Effector memory CD4-positive, alpha-beta T cell (primary cell): ENCODE data around the gene MAP3K5.

ENCODE experiments used
- DNase-seq, 3 donors: peaks; one replicate each; pipeline ENCODE4 v3.0.0-alpha.2; 2020
- H3K27ac ChIP-seq: 2 replicates; pipeline ENCODE4 v1.7.0; 2013; ENCODE audit warnings: mild to moderate bottlenecking, low read length, moderate library complexity; ENCODE audit not compliant: insufficient read depth, poor library complexity, severe bottlenecking
- H3K27me3 ChIP-seq: replicated peaks from 2 replicates; pipeline ENCODE4 v1.7.0; 2013; ENCODE audit warnings: mild to moderate bottlenecking, low read length; ENCODE audit not compliant: insufficient read depth, control insufficient read depth, poor library complexity, severe bottlenecking
- H3K36me3 ChIP-seq: 2 replicates; pipeline ENCODE4 v1.7.0; 2013; ENCODE audit warnings: mild to moderate bottlenecking, low read length, moderate library complexity; ENCODE audit not compliant: control insufficient read depth, insufficient read depth
- H3K4me1 ChIP-seq: 2 replicates; pipeline ENCODE4 v1.7.0; 2013; ENCODE audit warnings: low read length, mild to moderate bottlenecking; ENCODE audit not compliant: control insufficient read depth, insufficient read depth, poor library complexity, severe bottlenecking
- H3K4me3 ChIP-seq: 2 replicates; pipeline ENCODE4 v1.7.0; 2013; ENCODE audit warnings: low read length, low read depth, mild to moderate bottlenecking; ENCODE audit not compliant: insufficient read depth, poor library complexity, severe bottlenecking
- H3K9me3 ChIP-seq: 2 replicates; pipeline ENCODE4 v1.7.0; 2013; ENCODE audit warnings: mild to moderate bottlenecking, low read length, moderate library complexity; ENCODE audit not compliant: control insufficient read depth

The MAP3K5 gene

GRCh38 chr6:136607932-136608772 is 184.1 kb downstream of the MAP3K5 start:
- Histone ChIP-seq H3K27me3 (no peaks in the 10 kb centered on the region), H3K4me3 (no peak overlapping the region), H3K27ac (no peak overlapping the region), H3K4me1 (no peaks in the 10 kb centered on the region), H3K9me3 (no peaks in the 10 kb centered on the region), H3K36me3 (peaks cover 32% of the 10 kb centered on the region)
- peak; percentile 50 to 69 (median 56) for DNase-seq

- Histone ChIP-seq H3K4me1 (no peaks in the 10 kb centered on the region), H3K9me3 (no peaks in the 10 kb centered on the region), H3K4me3 (no peak overlapping the region), H3K27me3 (no peaks in the 10 kb centered on the region), H3K36me3 (peaks cover 28% of the 10 kb centered on the region), H3K27ac (no peak overlapping the region)
- no peak for DNase-seq
Measured at GRCh38 chr6:136607204-136607931, 184.9 kb downstream of the MAP3K5 start.

DNA sequence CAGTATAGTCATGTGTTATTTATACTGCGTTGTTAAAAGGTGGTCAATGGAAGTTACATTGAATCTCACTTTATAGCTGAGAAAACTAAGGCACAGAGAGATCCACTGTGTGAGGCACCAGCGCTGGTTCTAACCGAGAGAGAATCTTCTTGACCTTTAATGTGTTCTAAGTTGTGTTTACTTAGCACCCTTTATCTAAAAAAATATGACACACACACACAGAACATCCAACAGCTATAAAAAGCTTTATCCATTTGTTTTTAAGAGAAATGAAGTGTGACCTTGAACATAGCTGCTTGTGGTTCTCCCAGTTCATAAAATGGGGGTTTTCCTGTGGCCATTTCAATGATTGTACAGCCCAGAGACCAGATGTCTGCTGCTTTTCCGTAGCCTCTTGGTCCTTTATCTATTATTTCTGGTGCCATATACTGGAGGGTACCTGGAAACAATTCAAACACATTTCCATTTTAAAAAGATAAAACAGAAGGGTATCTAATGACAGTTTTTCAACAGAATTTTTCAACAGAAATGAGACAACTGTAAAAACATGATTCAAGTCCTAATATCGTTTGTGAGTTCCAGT is 187.3 kb downstream of the MAP3K5 start:
- H3K36me3 ChIP-seq, result peaks cover 35% of the 10 kb centered on the region
- H3K27me3 ChIP-seq, result no peaks in the 10 kb centered on the region
- H3K4me3 ChIP-seq, result no peak overlapping the region
- no peaks in the 10 kb centered on the region for H3K4me1 ChIP-seq
- H3K27ac ChIP-seq, result no peak overlapping the region
- no peaks in the 10 kb centered on the region for H3K9me3 ChIP-seq
- no peak for DNase-seq

DNA sequence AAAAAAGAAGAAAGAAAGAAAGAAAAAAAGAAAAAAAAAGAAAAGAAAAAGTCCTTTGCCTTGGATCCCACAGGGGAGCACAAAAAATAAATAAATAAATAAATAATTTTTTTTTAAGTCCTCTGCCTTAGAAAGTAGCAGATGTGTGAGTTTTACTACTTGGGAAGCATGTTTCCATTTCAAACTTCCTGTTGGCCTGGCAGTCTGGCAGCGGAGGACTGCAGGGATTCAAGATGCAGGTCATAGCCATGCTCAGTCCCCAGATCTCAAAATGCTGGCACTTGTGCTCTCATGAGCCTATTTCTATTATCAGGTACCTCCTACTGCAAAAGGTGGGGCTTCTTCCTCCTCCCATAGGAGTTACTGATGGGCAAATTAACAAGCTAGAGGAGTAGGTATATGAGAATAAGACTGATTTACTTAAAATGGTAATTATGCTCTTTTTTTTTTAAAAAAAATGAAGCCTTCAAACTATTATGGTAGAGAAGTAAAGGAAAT is 187.9 kb downstream of the MAP3K5 start:
- H3K4me1 ChIP-seq, result no peaks in the 10 kb centered on the region
- H3K36me3 ChIP-seq, result peaks cover 35% of the 10 kb centered on the region
- no peak for DNase-seq
- no peak overlapping the region for H3K4me3 ChIP-seq
- H3K27me3 ChIP-seq, result no peaks in the 10 kb centered on the region
- no peak overlapping the region for H3K27ac ChIP-seq
- no peaks in the 10 kb centered on the region for H3K9me3 ChIP-seq

- no peaks in the 10 kb centered on the region for H3K4me1 ChIP-seq
Measured at GRCh38 chr6:136600818-136601217, 191.5 kb downstream of the MAP3K5 start.

GRCh38 chr6:136599329-136600011 is 192.8 kb downstream of the MAP3K5 start:
- Histone ChIP-seq H3K9me3 (no peaks in the 10 kb centered on the region), H3K27me3 (no peaks in the 10 kb centered on the region), H3K4me3 (no peak overlapping the region), H3K36me3 (peaks cover 27% of the 10 kb centered on the region), H3K27ac (no peak overlapping the region), H3K4me1 (peaks cover 3% of the 10 kb centered on the region)
- no peak for DNase-seq

More at GRCh38 chr6:136600818-136601217, 191.5 kb downstream of the MAP3K5 start:
- H3K27ac ChIP-seq, result no peak overlapping the region
- no peaks in the 10 kb centered on the region for H3K27me3 ChIP-seq
- peaks cover 40% of the 10 kb centered on the region for H3K36me3 ChIP-seq
- H3K9me3 ChIP-seq, result no peaks in the 10 kb centered on the region
- no peak overlapping the region for H3K4me3 ChIP-seq
- DNase-seq, result no peak

GRCh38 chr6:136598048-136598447 is 194.2 kb downstream of the MAP3K5 start:
- H3K36me3 ChIP-seq, result peaks cover 17% of the 10 kb centered on the region
- peaks cover 9% of the 10 kb centered on the region for H3K4me1 ChIP-seq
- H3K27me3 ChIP-seq, result no peaks in the 10 kb centered on the region
- DNase-seq, result no peak
- H3K9me3 ChIP-seq, result no peaks in the 10 kb centered on the region
- H3K27ac ChIP-seq, result no peak overlapping the region
- H3K4me3 ChIP-seq, result no peak overlapping the region

DNA sequence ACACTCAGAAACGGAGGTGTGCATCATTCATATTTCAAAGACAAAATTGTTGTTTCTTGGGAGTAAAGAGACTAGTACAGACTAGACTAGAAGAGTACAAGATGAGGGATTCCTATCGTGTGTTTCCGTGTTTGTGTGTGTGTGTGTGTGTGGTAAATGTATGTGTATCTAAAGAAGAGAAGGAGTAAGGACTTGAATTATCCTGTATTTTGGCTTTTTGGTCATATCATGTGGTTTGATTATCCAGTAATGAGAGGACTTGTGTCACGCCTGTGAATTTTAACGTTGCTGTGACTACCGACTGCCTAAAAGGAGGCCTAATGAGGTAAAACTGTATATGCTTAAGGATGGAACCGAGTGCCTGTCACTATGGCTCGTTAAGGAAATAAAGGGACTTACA is 197.6 kb downstream of the MAP3K5 start:
- peaks cover 32% of the 10 kb centered on the region for H3K36me3 ChIP-seq
- H3K27ac ChIP-seq, result no peak overlapping the region
- H3K4me3 ChIP-seq, result no peak overlapping the region
- no peak for DNase-seq
- H3K9me3 ChIP-seq, result no peaks in the 10 kb centered on the region
- H3K27me3 ChIP-seq, result no peaks in the 10 kb centered on the region
- peaks cover 9% of the 10 kb centered on the region for H3K4me1 ChIP-seq

GRCh38 chr6:136593748-136594490 is 198.4 kb downstream of the MAP3K5 start:
- Histone ChIP-seq H3K4me3 (no peak overlapping the region), H3K27ac (no peak overlapping the region), H3K36me3 (peaks cover 39% of the 10 kb centered on the region), H3K4me1 (peaks cover 9% of the 10 kb centered on the region), H3K9me3 (no peaks in the 10 kb centered on the region), H3K27me3 (no peaks in the 10 kb centered on the region)
- peak; percentile 4 to 19 (median 17) for DNase-seq
